GM19372 (cell line): ENCODE data around the gene MRPL12.

Experiments used
- ATAC-seq: cut with Tn5 transposase; IDR thresholded peaks from one replicate; pipeline ENCODE4 v1.9.1; 2021; ENCODE audit warnings: mild to moderate bottlenecking, low read depth, moderate library complexity; ENCODE audit not compliant: unreplicated experiment

Gene MRPL12

GRCh38 chr17:81681672-81682071 is 21.5 kb upstream of the MRPL12 start:
- ATAC-seq, result no peak

GRCh38 chr17:81682565-81683207 is 20.5 kb upstream of the MRPL12 start:
- no peak for ATAC-seq

GRCh38 chr17:81683208-81683583 is 20.0 kb upstream of the MRPL12 start:
- no peak for ATAC-seq

GRCh38 chr17:81683584-81684441 is 19.4 kb upstream of the MRPL12 start, which contains the start of the genes ARL16 and HGS:
ARL16 (minus strand) TSS chr17:81683797; CDS start chr17:81683753, 44 bp downstream.
HGS (plus strand) TSS chr17:81684011; CDS start chr17:81684067, 56 bp downstream.
- ATAC-seq, result peak; percentile 94

- ATAC-seq, result no peak
Measured at GRCh38 chr17:81684442-81684911, 18.7 kb upstream of the MRPL12 start.

- no peak for ATAC-seq
Measured at GRCh38 chr17:81685108-81685507, 18.1 kb upstream of the MRPL12 start.

GRCh38 chr17:81686614-81687013 is 16.6 kb upstream of the MRPL12 start:
- no peak for ATAC-seq

- no peak for ATAC-seq
Measured at GRCh38 chr17:81687770-81688541, 15.2 kb upstream of the MRPL12 start.

GRCh38 chr17:81688616-81689015 is 14.6 kb upstream of the MRPL12 start:
- ATAC-seq, result no peak

- ATAC-seq, result no peak
Measured at GRCh38 chr17:81690066-81690465, 13.1 kb upstream of the MRPL12 start.

- no peak for ATAC-seq
Measured at GRCh38 chr17:81690549-81690948, 12.6 kb upstream of the MRPL12 start.

GRCh38 chr17:81691196-81691595 is 12.0 kb upstream of the MRPL12 start:
- ATAC-seq, result no peak

GRCh38 chr17:81691608-81692007 is 11.6 kb upstream of the MRPL12 start:
- no peak for ATAC-seq

- no peak for ATAC-seq
Measured at GRCh38 chr17:81693509-81694210, 9.5 kb upstream of the MRPL12 start.

- ATAC-seq, result no peak
Measured at GRCh38 chr17:81694810-81695209, 8.4 kb upstream of the MRPL12 start.

GRCh38 chr17:81695211-81695610 is 8.0 kb upstream of the MRPL12 start:
- ATAC-seq, result no peak

GRCh38 chr17:81695801-81696200 is 7.4 kb upstream of the MRPL12 start:
- no peak for ATAC-seq

- ATAC-seq, result no peak
Measured at GRCh38 chr17:81696218-81696941, 6.8 kb upstream of the MRPL12 start.

GRCh38 chr17:81697261-81698044 is 5.7 kb upstream of the MRPL12 start:
- no peak for ATAC-seq
